DND-41 (cell line): ENCODE measurements around the gene SEMA4A.

ENCODE experiments used
- ATAC-seq: fragments of 200-7000 bp; cut with Tn5 transposase; 3 replicates; pipeline ENCODE4 v1.9.1; 2021; ENCODE audit warnings: low read depth; ENCODE audit not compliant: insufficient read depth
- DNase-seq: peaks from one replicate; pipeline ENCODE4 v3.0.0-alpha.2; 2020
- H2AFZ ChIP-seq: 2 replicates; pipeline ENCODE4 v1.6.0; 2012; ENCODE audit warnings: low read depth, low read length
- H3K27ac ChIP-seq: 2 replicates; pipeline ENCODE4 v1.5.1; 2012; ENCODE audit warnings: low read length, inconsistent platforms
- H3K27me3 ChIP-seq: fragments of 200-600 bp; sonication (generic); 2 replicates; pipeline ENCODE4 v1.6.0; 2012; ENCODE audit warnings: low read length, mild to moderate bottlenecking, inconsistent platforms; ENCODE audit not compliant: insufficient read depth, poor library complexity
- H3K36me3 ChIP-seq: 2 replicates; pipeline ENCODE4 v1.5.1; 2012; ENCODE audit warnings: low read length, inconsistent platforms; ENCODE audit not compliant: insufficient read depth
- H3K4me1 ChIP-seq: 2 replicates; pipeline ENCODE4 v1.5.1; 2012; ENCODE audit warnings: mild to moderate bottlenecking, low read length; ENCODE audit not compliant: insufficient read depth
- H3K4me2 ChIP-seq: 2 replicates; pipeline ENCODE4 v1.6.0; 2012; ENCODE audit warnings: mild to moderate bottlenecking, moderate library complexity, low read length, inconsistent platforms; ENCODE audit not compliant: insufficient read depth
- H3K4me3 ChIP-seq, 2 experiments: fragments of 200-600 bp in 1 of 2; shearing (Covaris generic) in 1 of 2; 2 replicates each; pipeline ENCODE4 v1.5.1; 2012 to 2016; ENCODE audit warnings: inconsistent platforms in 2 of 2, low read length in 2 of 2, mild to moderate bottlenecking in 2 of 2, low read depth in 1 of 2, moderate library complexity in 1 of 2
- H3K79me2 ChIP-seq: 2 replicates; pipeline ENCODE4 v1.6.0; 2012; ENCODE audit warnings: low read length, inconsistent platforms; ENCODE audit not compliant: insufficient read depth
- H3K9ac ChIP-seq: 2 replicates; pipeline ENCODE4 v1.6.0; 2012; ENCODE audit warnings: low read depth, mild to moderate bottlenecking, inconsistent platforms, low read length, moderate library complexity
- H3K9me3 ChIP-seq: 2 replicates; pipeline ENCODE4 v1.5.1; 2012; ENCODE audit warnings: low read length, moderate library complexity, mild to moderate bottlenecking, inconsistent platforms; ENCODE audit not compliant: insufficient read depth, severe bottlenecking
- H4K20me1 ChIP-seq: 2 replicates; pipeline ENCODE4 v1.6.0; 2012; ENCODE audit warnings: low read length; ENCODE audit not compliant: insufficient read depth
- EZH2 ChIP-seq: IDR thresholded peaks from 3 replicates; pipeline ENCODE4 v1.6.1; 2012; ENCODE audit warnings: borderline replicate concordance, low read depth, mild to moderate bottlenecking, moderate library complexity, low read length, inconsistent platforms; ENCODE audit not compliant: severe bottlenecking
- TF ChIP-seq, protein P1 (sequence below): IDR thresholded peaks from 2 replicates; pipeline ENCODE4 v1.5.1; 2012; ENCODE audit warnings: borderline replicate concordance, low read length, moderate library complexity, mild to moderate bottlenecking; ENCODE audit not compliant: poor library complexity, severe bottlenecking; ENCODE audit errors: extremely low read depth

Gene SEMA4A

DNA sequence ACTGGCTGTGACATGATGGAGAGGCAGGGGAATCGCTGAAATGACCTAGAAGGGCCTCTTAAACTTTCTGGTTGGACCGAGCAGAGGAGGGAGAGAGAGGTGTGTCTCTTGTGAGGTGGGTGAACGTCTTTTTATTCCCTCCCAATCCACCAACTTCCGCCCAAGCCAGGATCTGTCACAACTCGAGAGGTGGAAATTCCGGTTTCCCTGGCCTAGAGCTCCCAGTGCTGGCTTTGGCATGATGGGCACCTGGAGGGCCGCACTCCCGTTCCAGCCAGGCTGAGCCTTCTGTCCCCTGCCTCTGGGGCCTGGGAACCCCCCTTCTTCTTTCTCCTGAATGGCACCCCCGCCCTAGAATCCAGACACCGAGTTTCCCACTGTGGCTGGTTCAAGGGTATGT, at the start of gene SEMA4A:
SEMA4A (plus strand) TSS at position 224 of the 400 bp plus-strand sequence. CDS start 994 bp downstream, outside the sequence.
- Histone ChIP-seq H3K9ac (no peak within 1 kb of the TSS), H3K4me2 (no peak within 1 kb of the TSS), H3K27ac (no peak within 1 kb of the TSS), H2AFZ (no peak within 1 kb of the TSS), H3K4me1 (no peaks in the 10 kb centered on the region), H3K36me3 (no peaks in the 10 kb centered on the region), H4K20me1 (no peaks in the 10 kb centered on the region), H3K79me2 (no peaks in the 10 kb centered on the region), H3K4me3 (no peak within 1 kb of the TSS), H3K9me3 (no peaks in the 10 kb centered on the region), H3K27me3 (peaks cover 5% of the 10 kb centered on the region)
- TF ChIP-seq EZH2: no peak
- TF ChIP-seq, protein P1, sequence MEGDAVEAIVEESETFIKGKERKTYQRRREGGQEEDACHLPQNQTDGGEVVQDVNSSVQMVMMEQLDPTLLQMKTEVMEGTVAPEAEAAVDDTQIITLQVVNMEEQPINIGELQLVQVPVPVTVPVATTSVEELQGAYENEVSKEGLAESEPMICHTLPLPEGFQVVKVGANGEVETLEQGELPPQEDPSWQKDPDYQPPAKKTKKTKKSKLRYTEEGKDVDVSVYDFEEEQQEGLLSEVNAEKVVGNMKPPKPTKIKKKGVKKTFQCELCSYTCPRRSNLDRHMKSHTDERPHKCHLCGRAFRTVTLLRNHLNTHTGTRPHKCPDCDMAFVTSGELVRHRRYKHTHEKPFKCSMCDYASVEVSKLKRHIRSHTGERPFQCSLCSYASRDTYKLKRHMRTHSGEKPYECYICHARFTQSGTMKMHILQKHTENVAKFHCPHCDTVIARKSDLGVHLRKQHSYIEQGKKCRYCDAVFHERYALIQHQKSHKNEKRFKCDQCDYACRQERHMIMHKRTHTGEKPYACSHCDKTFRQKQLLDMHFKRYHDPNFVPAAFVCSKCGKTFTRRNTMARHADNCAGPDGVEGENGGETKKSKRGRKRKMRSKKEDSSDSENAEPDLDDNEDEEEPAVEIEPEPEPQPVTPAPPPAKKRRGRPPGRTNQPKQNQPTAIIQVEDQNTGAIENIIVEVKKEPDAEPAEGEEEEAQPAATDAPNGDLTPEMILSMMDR: no peak
- DNase-seq (no peak), ATAC-seq (no peak)

DNA sequence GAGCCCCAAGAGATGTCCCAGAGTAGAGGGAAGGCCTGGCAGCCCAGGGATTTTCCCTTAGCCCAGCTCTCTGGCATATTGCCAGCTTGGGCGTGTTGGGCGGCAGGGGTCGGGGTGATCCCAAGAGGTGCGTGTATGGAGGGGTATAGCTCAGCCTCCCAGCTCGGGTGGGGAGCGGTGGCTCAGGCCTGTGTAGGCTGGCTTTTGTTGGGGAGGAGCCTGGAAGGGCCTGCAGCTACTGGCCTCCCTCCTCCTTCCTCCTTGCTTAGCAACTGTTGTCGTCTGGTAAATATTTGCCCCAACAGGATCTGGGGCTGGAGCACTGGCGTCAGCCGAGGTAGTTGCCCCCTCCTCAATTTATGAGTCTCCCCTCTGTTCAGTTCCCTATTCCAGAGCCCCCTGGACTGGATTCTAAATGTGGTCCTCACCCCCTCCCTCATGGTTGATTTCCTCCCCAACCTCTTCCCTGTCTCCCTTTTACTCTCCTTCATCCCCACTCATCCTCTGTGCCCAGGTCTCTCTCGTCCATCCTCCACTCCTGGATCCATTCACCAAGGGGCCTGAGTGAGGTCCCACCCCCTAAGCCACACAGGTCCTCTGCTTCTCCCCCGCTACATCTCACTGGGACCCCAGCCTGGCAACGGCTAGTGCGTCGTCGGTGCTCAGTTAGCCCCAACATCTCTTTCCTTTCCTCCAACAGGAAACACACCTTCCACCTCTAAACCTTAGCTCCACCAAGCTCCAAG, 49.1 kb upstream of the SEMA4A start:
- H3K9ac ChIP-seq: no peak overlapping the region
- ATAC-seq: no peak
- H3K36me3 ChIP-seq: no peaks in the 10 kb centered on the region
- DNase-seq: no peak
- H3K79me2 ChIP-seq: no peaks in the 10 kb centered on the region
- no peak for TF ChIP-seq EZH2
- TF ChIP-seq, protein P1: no peak
- H2AFZ ChIP-seq: no peak overlapping the region
- 0 out of 2 replicates have a peak, but pooled peaks cover 2% of the 10 kb centered on the region for H4K20me1 ChIP-seq
- no peaks in the 10 kb centered on the region for H3K9me3 ChIP-seq
- no peak overlapping the region for H3K27ac ChIP-seq
- peaks cover 28% of the 10 kb centered on the region for H3K27me3 ChIP-seq
- H3K4me2 ChIP-seq: no peak overlapping the region
- H3K4me1 ChIP-seq: peaks cover 5% of the 10 kb centered on the region; the same call in 1 of the 2 replicates
- H3K4me3 ChIP-seq: no peak overlapping the region

GRCh38 chr1:156104861-156105832, 48.2 kb upstream of the SEMA4A start:
- Histone ChIP-seq H3K36me3 (no peaks in the 10 kb centered on the region), H3K9ac (no peak overlapping the region), H3K9me3 (no peaks in the 10 kb centered on the region), H3K4me2 (no peak overlapping the region), H3K27me3 (peaks cover 31% of the 10 kb centered on the region), H2AFZ (no peak overlapping the region), H3K27ac (no peak overlapping the region), H3K4me3 (no peak overlapping the region), H4K20me1 (0 out of 2 replicates have a peak, but pooled peaks cover 2% of the 10 kb centered on the region), H3K4me1 (peaks cover 5% of the 10 kb centered on the region; the same call in 1 of the 2 replicates), H3K79me2 (no peaks in the 10 kb centered on the region)
- DNase-seq: no peak
- TF ChIP-seq, protein P1: no peak
- TF ChIP-seq EZH2: no peak
- no peak for ATAC-seq
